ENCODE results near the gene ECT2.

GRCh38 chr3:172816281-172816680, 65.8 kb downstream of the ECT2 start:
- TF ChIP-seq FOXA1 (IDR thresholded peaks at IDR 0.05) (no peak), FOXM1 (IDR thresholded peaks at IDR 0.05; ENCODE audit: borderline replicate concordance) (no peak)

Data from HEK293T (cell line).